IMR-90 (cell line): ENCODE data around the gene CERS5. TPM values are rescaled to one million over a fixed set of nuclear protein-coding genes. Genes with fewer than 3 reads are reported as not detected.

Experiments used
- ATAC-seq: fragments of 200-7000 bp; cut with Tn5 transposase; 2 replicates; pipeline ENCODE4 v1.9.1; 2020; ENCODE audit warnings: low read depth, mild to moderate bottlenecking, moderate library complexity
- BruUV-seq: library from RNA; stranded (reverse); fragments of 400-500 nt; replicated peaks from 2 replicates; lab custom pipeline; 2021; lab: Mats Ljungman, UMichigan
- CTCF ChIA-PET: fragments of 300-600 bp; formaldehyde crosslinking; extraction: SDS; loops from one replicate; lab custom pipeline; 2021; ENCODE audit warnings: antibody characterized with exemption; lab: Yijun Ruan, JAX
- POLR2A ChIA-PET: fragments of 300-600 bp; sonication (Branson Sonifier 250); formaldehyde crosslinking; loops from one replicate; lab custom pipeline; 2022; ENCODE audit warnings: antibody characterized with exemption; ENCODE audit not compliant: unreplicated experiment; lab: Charles Lee
- DNase-seq: peaks from one replicate; pipeline ENCODE4 v3.0.0; 2013
- H2AFZ ChIP-seq: replicated peaks from 2 replicates; pipeline ENCODE3; 2013; ENCODE audit warnings: low read length, mild to moderate bottlenecking; ENCODE audit not compliant: poor library complexity
- H2AK5ac ChIP-seq: 2 replicates; pipeline ENCODE4 v1.6.1; 2013; ENCODE audit warnings: low read depth, low read length, inconsistent platforms
- H2AK9ac ChIP-seq: replicated peaks from 2 replicates; pipeline ENCODE3; 2013; ENCODE audit warnings: mild to moderate bottlenecking, low read depth, low read length, moderate library complexity; ENCODE audit not compliant: poor library complexity
- H2BK120ac ChIP-seq: 2 replicates; pipeline ENCODE4 v1.6.1; 2013; ENCODE audit warnings: low read depth, low read length, inconsistent platforms
- H2BK15ac ChIP-seq: 3 replicates; pipeline ENCODE4 v1.6.1; 2013; ENCODE audit warnings: low read depth, low read length, inconsistent platforms
- H2BK20ac ChIP-seq: 2 replicates; pipeline ENCODE4 v1.6.1; 2013; ENCODE audit warnings: low read depth, mild to moderate bottlenecking, inconsistent platforms, low read length, moderate library complexity
- H2BK5ac ChIP-seq: 2 replicates; pipeline ENCODE4 v1.6.1; 2013; ENCODE audit warnings: mild to moderate bottlenecking, low read depth, low read length, inconsistent platforms; ENCODE audit not compliant: poor library complexity, severe bottlenecking
- H3K14ac ChIP-seq: replicated peaks from 2 replicates; pipeline ENCODE4 v1.6.1; 2013; ENCODE audit warnings: low read depth, low read length, inconsistent platforms
- H3K18ac ChIP-seq: 2 replicates; pipeline ENCODE4 v1.6.1; 2013; ENCODE audit warnings: low read depth, low read length, control low read depth
- H3K23ac ChIP-seq: 2 replicates; pipeline ENCODE4 v1.6.1; 2013; ENCODE audit warnings: low read depth, low read length, inconsistent platforms
- H3K27ac ChIP-seq: 2 replicates; pipeline ENCODE4 v1.5.1; 2013; ENCODE audit warnings: mild to moderate bottlenecking, control low read depth, low read length; ENCODE audit not compliant: insufficient read depth
- H3K27me3 ChIP-seq: 2 replicates; pipeline ENCODE4 v1.6.1; 2013; ENCODE audit warnings: low read length; ENCODE audit not compliant: control insufficient read depth, insufficient read depth
- H3K36me3 ChIP-seq: 2 replicates; pipeline ENCODE4 v1.6.1; 2013; ENCODE audit warnings: low read length, mixed read lengths; ENCODE audit not compliant: control insufficient read depth, insufficient read depth
- H3K4ac ChIP-seq: 2 replicates; pipeline ENCODE4 v1.6.1; 2013; ENCODE audit warnings: low read depth, low read length, inconsistent platforms
- H3K4me1 ChIP-seq: 2 replicates; pipeline ENCODE4 v1.6.1; 2013; ENCODE audit warnings: low read length, mixed read lengths; ENCODE audit not compliant: control insufficient read depth, insufficient read depth
- H3K4me2 ChIP-seq: 2 replicates; pipeline ENCODE4 v1.6.1; 2013; ENCODE audit warnings: low read depth, mild to moderate bottlenecking, control low read depth, low read length, moderate library complexity
- H3K4me3 ChIP-seq: 2 replicates; pipeline ENCODE4 v1.5.1; 2013; ENCODE audit warnings: low read depth, mild to moderate bottlenecking, control low read depth, low read length, moderate library complexity; ENCODE audit not compliant: insufficient read depth
- H3K56ac ChIP-seq: 2 replicates; pipeline ENCODE4 v1.6.1; 2013; ENCODE audit warnings: low read length, inconsistent platforms; ENCODE audit not compliant: insufficient read depth; ENCODE audit errors: extremely low read depth
- H3K79me1 ChIP-seq, 2 experiments: 2 replicates each; pipeline ENCODE4 v1.6.1; 2013; ENCODE audit warnings: low read length in 2 of 2, inconsistent platforms in 1 of 2, low read depth in 1 of 2
- H3K9ac ChIP-seq: 2 replicates; pipeline ENCODE4 v1.6.1; 2013; ENCODE audit warnings: low read depth, low read length, control low read depth
- H3K9me1 ChIP-seq: 2 replicates; pipeline ENCODE4 v1.6.1; 2013; ENCODE audit warnings: low read length, inconsistent platforms; ENCODE audit not compliant: insufficient read depth
- H3K9me3 ChIP-seq: 2 replicates; pipeline ENCODE4 v1.6.1; 2013; ENCODE audit warnings: low read length; ENCODE audit not compliant: control insufficient read depth, insufficient read depth
- H4K20me1 ChIP-seq: 2 replicates; pipeline ENCODE4 v1.6.1; 2013; ENCODE audit warnings: low read length, inconsistent platforms; ENCODE audit not compliant: insufficient read depth
- H4K5ac ChIP-seq: 2 replicates; pipeline ENCODE4 v1.6.1; 2013; ENCODE audit warnings: mild to moderate bottlenecking, low read depth, low read length, control low read depth
- H4K8ac ChIP-seq, 2 experiments: 2 replicates each; pipeline ENCODE4 v1.6.1; 2013; ENCODE audit warnings: low read depth in 2 of 2, low read length in 2 of 2, control low read depth in 1 of 2, inconsistent platforms in 1 of 2
- H4K91ac ChIP-seq: 2 replicates; pipeline ENCODE4 v1.6.1; 2013; ENCODE audit warnings: low read depth, low read length, inconsistent platforms; ENCODE audit not compliant: insufficient read depth
- FOS ChIP-seq: fragments of 150-350 bp; IDR thresholded peaks from 2 replicates; pipeline ENCODE4 v1.6.1; 2016; ENCODE audit warnings: low read depth, low read length
- RAD21 ChIP-seq: IDR thresholded peaks from 2 replicates; pipeline ENCODE4 v1.6.1; 2012; ENCODE audit warnings: low read length, improper control_type of control experiment
- SMC3 ChIP-seq: fragments of 150-350 bp; IDR thresholded peaks from 2 replicates; pipeline ENCODE4 v1.6.1; 2016; ENCODE audit warnings: low read depth, mild to moderate bottlenecking, antibody characterized with exemption, low read length, moderate library complexity
- WGBS, 2 experiments: methylation state at CpG; one replicate each; pipeline versions ENCODE4 v1.1.5 to v1.1.7; 2013; ENCODE audit warnings: missing lambda C conversion rate in 2 of 2; ENCODE audit not compliant: insufficient read length in 1 of 2; ENCODE audit errors: extremely low coverage in 2 of 2; 5-methylcytosine and 5-hydroxymethylcytosine counted together
- dilution Hi-C: fragments of 300-500 bp; cut with HindIII; formaldehyde crosslinking; loops from one replicate; pipeline ENCODE4 v1.14.3; 2018; ENCODE audit warnings: low sequenced_read_pairs; ENCODE audit not compliant: unreplicated experiment
- in situ Hi-C: fragments of 300-500 bp; cut with MboI; formaldehyde crosslinking; loops from 3 replicates; pipeline ENCODE4 v1.14.3; 2019; ENCODE audit warnings: low sequenced_read_pairs, inconsistent platforms, mixed read lengths
- intact Hi-C: fragments of 100-400 bp; cut with micrococcal nuclease; formaldehyde crosslinking; loops from 2 replicates; pipeline ENCODE4 v1.10.0; 2022
- polyA plus RNA-seq, 3 experiments: library from polyadenylated mRNA; depleted of rRNA; stranded (reverse); fragments of >200 nt; gene quantifications; 2 replicates each; pipeline ENCODE4 v1.2.3, GENCODE V29; 2012; ENCODE audit warnings: low replicate concordance in 1 of 3
- total RNA-seq: library from RNA; depleted of rRNA; stranded (reverse); fragments of >200 nt; gene quantifications from 2 replicates; pipeline ENCODE4 v1.2.3, GENCODE V29; 2012
- TF ChIP-seq, protein P1 (sequence below): conservative IDR thresholded peaks from 2 replicates; pipeline ENCODE4 v1.5.1; 2012; ENCODE audit warnings: mild to moderate bottlenecking, low read depth, low read length, improper control_type of control experiment

Gene CERS5
- total and polyA plus RNA-seq, 2 of the 4 experiments (the other 2 are of a cell fraction) = 40.3 to 60.3 TPM

GRCh38 chr12:50174971-50175715 is 8.0 kb upstream of the CERS5 start:
- H3K9ac ChIP-seq = no peak overlapping the region
- H2AK5ac ChIP-seq = no peak overlapping the region
- no peaks in the 10 kb centered on the region for H4K20me1 ChIP-seq
- H3K9me3 ChIP-seq = peaks cover under 1% of the 10 kb centered on the region; the same call in 1 of the 2 replicates
- in situ Hi-C loops (loop anchor here (10.0 kb wide), 1 partner anchor 200 kb away; the partner anchor contains the start of gene AQP6), intact Hi-C loops (loop anchor here (1.0 to 10.0 kb wide), 3 partner anchors 43 to 210 kb away; partner anchors contain the start of gene AQP5), dilution Hi-C loops (no loop called here)
- no peak overlapping the region for H3K4me2 ChIP-seq
- H3K18ac ChIP-seq = no peak overlapping the region
- H2BK120ac ChIP-seq = no peak overlapping the region
- H4K5ac ChIP-seq = no peak overlapping the region
- DNase-seq (peak; percentile 85), ATAC-seq (peak; percentile 44; the same call in 1 of the 2 replicates)
- H3K14ac ChIP-seq = no peak overlapping the region
- H3K36me3 ChIP-seq = peaks cover 32% of the 10 kb centered on the region
- H2BK15ac ChIP-seq = no peak overlapping the region
- TF ChIP-seq, protein P1, sequence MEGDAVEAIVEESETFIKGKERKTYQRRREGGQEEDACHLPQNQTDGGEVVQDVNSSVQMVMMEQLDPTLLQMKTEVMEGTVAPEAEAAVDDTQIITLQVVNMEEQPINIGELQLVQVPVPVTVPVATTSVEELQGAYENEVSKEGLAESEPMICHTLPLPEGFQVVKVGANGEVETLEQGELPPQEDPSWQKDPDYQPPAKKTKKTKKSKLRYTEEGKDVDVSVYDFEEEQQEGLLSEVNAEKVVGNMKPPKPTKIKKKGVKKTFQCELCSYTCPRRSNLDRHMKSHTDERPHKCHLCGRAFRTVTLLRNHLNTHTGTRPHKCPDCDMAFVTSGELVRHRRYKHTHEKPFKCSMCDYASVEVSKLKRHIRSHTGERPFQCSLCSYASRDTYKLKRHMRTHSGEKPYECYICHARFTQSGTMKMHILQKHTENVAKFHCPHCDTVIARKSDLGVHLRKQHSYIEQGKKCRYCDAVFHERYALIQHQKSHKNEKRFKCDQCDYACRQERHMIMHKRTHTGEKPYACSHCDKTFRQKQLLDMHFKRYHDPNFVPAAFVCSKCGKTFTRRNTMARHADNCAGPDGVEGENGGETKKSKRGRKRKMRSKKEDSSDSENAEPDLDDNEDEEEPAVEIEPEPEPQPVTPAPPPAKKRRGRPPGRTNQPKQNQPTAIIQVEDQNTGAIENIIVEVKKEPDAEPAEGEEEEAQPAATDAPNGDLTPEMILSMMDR = peak; percentile 72
- peak; percentile 78 for TF ChIP-seq SMC3
- peak; percentile 74 for TF ChIP-seq RAD21
- TF ChIP-seq FOS = no peak
- peak overlapping the region; percentile 27; the same call in 1 of the 2 replicates for H3K27ac ChIP-seq
- CTCF ChIA-PET = interaction anchor here (0.6 to 1.6 kb wide), 7 partner anchors 32 to 139 kb away, joined by 3 to 6 read pairs (median 4); partner anchors contain the start of gene COX14
- BruUV-seq = no TSS peak
- no peaks in the 10 kb centered on the region for H3K27me3 ChIP-seq
- no peak overlapping the region for H3K4me3 ChIP-seq
- no peak overlapping the region for H3K56ac ChIP-seq
- H3K9me1 ChIP-seq = no peaks in the 10 kb centered on the region
- POLR2A ChIA-PET = no interaction called here
- peaks cover 3 to 9% of the 10 kb centered on the region in 2 experiments; a peak in 2 of 4 replicates for H3K79me1 ChIP-seq
- H3K4me1 ChIP-seq = 0 out of 2 replicates have a peak, but pooled peaks cover 2% of the 10 kb centered on the region
- no peak overlapping the region for H2AFZ ChIP-seq
- H3K4ac ChIP-seq = no peak overlapping the region
- no peak overlapping the region for H2BK5ac ChIP-seq
- 60% methylated on average over 1 of the region's 16 CpGs; no CpG with 5 or more reads in 1 of the 2 experiments for WGBS, 2 experiments
- H3K23ac ChIP-seq = no peak overlapping the region
- H2AK9ac ChIP-seq = no peak overlapping the region
- no peak overlapping the region for H4K91ac ChIP-seq
- no peak overlapping the region for H2BK20ac ChIP-seq
- H4K8ac ChIP-seq = no peak overlapping the region
